GM12878 (cell line): Measurements from ENCODE around the gene SLC27A5. TPM values are rescaled to one million over a fixed set of nuclear protein-coding genes. Genes with fewer than 3 reads are reported as not detected.

Experiments used
- ATF2 ChIP-seq: IDR thresholded peaks from 2 replicates; pipeline ENCODE4 v1.6.1; 2012; ENCODE audit warnings: low read length, inconsistent platforms
- CBX5 ChIP-seq: sonication (generic); IDR thresholded peaks from 2 replicates; pipeline ENCODE4 v1.6.1; 2016; ENCODE audit warnings: low read depth, moderate library complexity, mild to moderate bottlenecking, inconsistent platforms
- E2F4 ChIP-seq: IDR thresholded peaks from 2 replicates; pipeline ENCODE4 v1.6.1; 2012; ENCODE audit warnings: low read depth, low read length, improper control_type of control experiment
- MLLT1 ChIP-seq: fragments of 450-650 bp; IDR thresholded peaks from 2 replicates; pipeline ENCODE4 v1.6.1; 2016; ENCODE audit warnings: mild to moderate bottlenecking
- MYC ChIP-seq: IDR thresholded peaks from 2 replicates; pipeline ENCODE4 v1.6.1; 2011; ENCODE audit warnings: mild to moderate bottlenecking, low read length, moderate library complexity, inconsistent platforms; ENCODE audit not compliant: insufficient read depth, insufficient replicate concordance, insufficient read length, severe bottlenecking
- NFIC ChIP-seq: IDR thresholded peaks from 2 replicates; pipeline ENCODE4 v1.6.1; 2012; ENCODE audit warnings: low read depth, mild to moderate bottlenecking, inconsistent platforms, low read length, moderate library complexity
- NRF1 ChIP-seq: conservative IDR thresholded peaks from 2 replicates; pipeline ENCODE4 v1.6.1; 2011; ENCODE audit warnings: mild to moderate bottlenecking, low read depth, low read length, improper control_type of control experiment
- PAX5 ChIP-seq: IDR thresholded peaks from 2 replicates; pipeline ENCODE4 v1.6.1; 2011; ENCODE audit warnings: low read depth, low read length, borderline replicate concordance
- PBX3 ChIP-seq: IDR thresholded peaks from 2 replicates; pipeline ENCODE4 v1.6.1; 2011; ENCODE audit warnings: mild to moderate bottlenecking, low read depth, low read length, moderate library complexity; ENCODE audit not compliant: insufficient replicate concordance
- RB1 ChIP-seq: fragments of 450-650 bp; formaldehyde crosslinking; IDR thresholded peaks from 2 replicates; pipeline ENCODE4 v1.6.1; 2017; ENCODE audit warnings: mild to moderate bottlenecking, borderline replicate concordance
- SP1 ChIP-seq: IDR thresholded peaks from one replicate; pipeline ENCODE4 v1.6.1; 2011; ENCODE audit warnings: low read depth, low read length
- SREBF2 ChIP-seq: IDR thresholded peaks from 2 replicates; pipeline ENCODE4 v1.6.1; 2012; ENCODE audit warnings: mild to moderate bottlenecking, low read length
- TAF1 ChIP-seq: IDR thresholded peaks from 2 replicates; pipeline ENCODE4 v1.6.1; 2011; ENCODE audit warnings: mild to moderate bottlenecking, low read depth, low read length, borderline replicate concordance
- ZBTB33 ChIP-seq: fragments of 450-650 bp; IDR thresholded peaks from 2 replicates; pipeline ENCODE4 v1.6.1; 2017; ENCODE audit warnings: mild to moderate bottlenecking
- ZNF384 ChIP-seq: IDR thresholded peaks from 2 replicates; pipeline ENCODE4 v1.6.1; 2012; ENCODE audit warnings: low read depth, mild to moderate bottlenecking, low read length, improper control_type of control experiment, borderline replicate concordance
- ZNF592 ChIP-seq: fragments of 450-650 bp; IDR thresholded peaks from 2 replicates; pipeline ENCODE4 v1.6.1; 2017; ENCODE audit warnings: mild to moderate bottlenecking, moderate library complexity
- polyA plus RNA-seq, 11 experiments: library from polyadenylated mRNA; depleted of rRNA in 4 of 11; unstranded in 6 of 11; stranded (reverse) in 5 of 11; fragments of >200 nt; fragmentation: Nextera tagmentation in 4 of 11; fragmentation: Illumina TruSeq in 1 of 11; extraction: Ambion mirVana in 4 of 11; extraction: Trizol in 1 of 11; gene quantifications; 1 replicate in 1 of 11; 2 replicates in 10 of 11; pipeline versions ENCODE4 v1.2.1 to v1.2.3, GENCODE V29; 2011 to 2016; ENCODE audit warnings: inconsistent platforms in 2 of 11, missing spikeins in 2 of 11, low read depth in 1 of 11
- total RNA-seq, 4 experiments: library from RNA; depleted of rRNA in 3 of 4; stranded (reverse); fragments of >200 nt in 3 of 4; fragmentation: Illumina TruSeq in 1 of 4; extraction: Trizol in 1 of 4; gene quantifications; 2 replicates each; pipeline versions ENCODE4 v1.2.1 to v1.2.3, GENCODE V29; 2013 to 2021

Gene SLC27A5
- total and polyA plus RNA-seq, 10 of the 15 experiments (the other 5 are each of a cell fraction or from before 2014, with no cell fraction given) = 21.2 to 127 (median 31.8) TPM

- TF ChIP-seq ZNF592 (no peak), E2F4 (no peak), PBX3 (no peak), ATF2 (no peak), CBX5 (no peak), NFIC (no peak), MLLT1 (peak; percentile 53), ZNF384 (no peak), MYC (no peak), NRF1 (no peak; the same call in 1 of the 2 replicates), TAF1 (peak; percentile 72), RB1 (peak; percentile 94; the same call in 1 of the 2 replicates), ZBTB33 (no peak), PAX5 (peak; percentile 49; the same call in 1 of the 2 replicates), SREBF2 (peak; percentile 37; the same call in 1 of the 2 replicates), SP1 (peak; percentile 78)
These were observed 12.5 kb downstream of the SLC27A5 start (continued) for GRCh38 chr19:58499021-58499927.
